Fibroblast of skin of right biceps (primary cell): ENCODE measurements around the gene ACSS1.
A peak's percentile ranks its signal among the peaks of the same experiment; 100 is the strongest.

Source experiments
- DNase-seq: peaks from one replicate; pipeline ENCODE4 v3.0.0-alpha.2; 2013

Gene ACSS1

DNA sequence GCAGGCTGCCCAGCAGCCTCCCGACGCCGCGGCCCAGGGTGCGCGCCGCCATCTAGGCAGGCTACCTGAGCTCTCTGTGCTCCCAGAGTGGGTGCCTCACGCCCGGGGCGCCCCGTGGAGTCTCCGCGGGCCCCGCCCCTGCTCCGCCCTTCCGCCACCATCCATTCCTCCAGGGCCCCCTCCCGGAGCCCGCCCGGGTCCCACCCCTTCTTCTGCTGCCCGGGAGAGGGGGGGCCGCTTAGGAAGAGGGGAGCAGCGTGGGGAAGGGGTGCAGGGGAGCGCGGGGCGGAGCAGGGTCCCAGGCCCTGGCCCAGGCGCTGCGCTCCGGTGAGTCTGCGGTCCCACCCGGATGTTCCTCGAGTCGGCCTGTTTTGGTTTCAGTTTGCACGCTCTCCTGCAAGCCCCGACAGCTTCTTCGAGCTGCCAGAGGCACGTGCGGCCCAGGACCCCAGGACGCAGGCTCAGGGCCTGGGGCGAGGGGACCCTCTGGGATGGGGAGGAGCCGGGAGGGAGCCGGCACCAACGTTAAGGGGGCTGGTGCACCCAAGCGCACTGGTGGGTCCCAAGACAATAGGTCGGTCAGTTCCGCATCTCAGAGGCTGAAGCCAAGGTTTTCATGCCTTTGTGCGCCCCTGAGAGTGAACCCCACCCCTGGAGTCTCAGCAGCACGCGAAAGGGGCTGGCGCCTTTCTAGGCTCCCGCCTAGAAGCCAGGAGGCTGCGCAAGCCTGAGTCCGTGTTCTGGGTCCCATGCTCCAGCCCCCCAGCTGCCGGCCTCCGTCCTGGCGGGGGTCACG lies at the start of gene ACSS1:
Gene ACSS1, minus strand, starts transcription at position 89 of the 796 bp plus-strand sequence. Its CDS starts 37 bp downstream, at position 52.
- DNase-seq = peak; percentile 53

DNA sequence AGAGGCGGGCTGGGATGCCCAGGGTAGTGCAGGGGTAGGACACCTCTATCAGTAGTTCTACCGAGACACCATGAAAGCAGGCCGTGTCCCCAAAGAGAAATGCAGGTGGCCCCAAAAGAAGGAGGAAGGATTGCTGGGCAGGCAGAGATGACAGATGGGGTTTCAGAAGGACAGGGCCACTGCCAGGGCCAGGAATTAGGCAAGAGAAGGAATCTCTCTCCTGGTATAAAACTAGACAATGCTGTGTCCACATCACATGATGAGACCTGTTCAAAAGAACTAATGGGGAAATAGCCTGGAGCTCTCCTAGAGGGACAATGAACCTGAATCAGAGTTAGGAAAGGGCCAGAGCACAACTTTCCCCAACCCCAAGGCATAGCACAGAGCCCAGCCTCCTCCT lies 45.6 kb upstream of the ACSS1 start:
- DNase-seq = no peak

DNA sequence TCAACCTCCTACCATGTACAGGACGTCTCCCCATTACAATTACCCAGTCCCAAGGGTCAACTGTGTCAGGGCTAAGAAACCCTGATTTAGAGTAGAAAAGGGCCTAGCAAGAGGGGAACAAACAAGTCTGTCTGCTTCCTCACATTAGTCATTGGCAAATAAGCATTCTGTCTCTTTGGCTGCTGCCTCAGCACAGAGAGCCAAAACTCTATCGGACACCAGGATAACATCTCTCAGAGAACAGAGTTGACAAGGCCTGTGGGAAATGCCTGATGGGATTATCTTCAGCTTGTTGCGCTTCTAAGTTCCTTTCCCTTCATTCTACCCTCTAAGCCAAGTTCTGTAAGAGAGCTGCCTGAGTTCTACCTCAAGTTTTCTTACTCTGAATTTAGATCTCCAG lies 43.0 kb upstream of the ACSS1 start:
- DNase-seq = no peak

DNA sequence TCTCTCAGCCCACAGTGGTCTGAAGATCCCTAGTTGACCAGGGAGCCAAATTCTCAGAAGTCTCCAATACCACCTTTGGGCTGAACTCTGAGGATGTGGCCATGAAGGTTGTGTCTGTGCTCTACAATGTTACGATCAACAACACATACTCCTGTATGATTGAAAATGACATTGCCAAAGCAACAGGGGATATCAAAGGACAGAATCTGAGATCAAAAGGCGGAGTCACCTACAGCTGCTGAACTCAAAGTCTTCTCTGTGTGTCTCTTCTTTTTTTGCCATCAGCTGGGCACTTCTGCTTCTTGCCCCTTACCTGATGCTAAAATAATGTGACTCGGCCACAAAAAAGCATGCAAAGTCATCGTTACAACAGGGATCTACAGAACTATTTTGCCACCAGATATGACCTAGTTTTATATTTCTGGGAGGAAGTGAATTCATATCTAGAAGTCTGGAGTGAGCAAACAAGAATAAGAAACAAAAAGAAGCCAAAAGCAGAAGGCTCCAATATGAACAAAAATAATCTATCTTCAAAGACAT lies 41.7 kb upstream of the ACSS1 start:
- no peak for DNase-seq

DNA sequence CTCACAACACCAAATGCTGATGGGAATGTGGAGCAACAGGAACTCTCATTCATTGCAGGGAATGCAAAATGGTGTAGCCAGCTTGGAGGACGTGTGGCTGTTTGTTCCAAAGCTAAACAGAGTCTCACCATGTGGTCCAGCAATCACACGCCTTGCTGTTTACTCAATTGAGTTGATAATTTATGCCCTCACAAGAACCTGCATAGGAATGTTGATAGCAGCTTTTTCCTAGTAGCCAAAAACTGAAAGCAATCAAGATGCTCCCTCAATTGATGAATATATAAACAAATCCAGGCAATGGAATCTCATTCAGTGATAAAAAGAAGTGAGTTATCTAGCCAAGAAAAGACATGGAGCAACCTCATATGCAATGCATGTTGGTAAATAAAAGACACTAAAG lies 39.6 kb upstream of the ACSS1 start:
- no peak for DNase-seq

DNA sequence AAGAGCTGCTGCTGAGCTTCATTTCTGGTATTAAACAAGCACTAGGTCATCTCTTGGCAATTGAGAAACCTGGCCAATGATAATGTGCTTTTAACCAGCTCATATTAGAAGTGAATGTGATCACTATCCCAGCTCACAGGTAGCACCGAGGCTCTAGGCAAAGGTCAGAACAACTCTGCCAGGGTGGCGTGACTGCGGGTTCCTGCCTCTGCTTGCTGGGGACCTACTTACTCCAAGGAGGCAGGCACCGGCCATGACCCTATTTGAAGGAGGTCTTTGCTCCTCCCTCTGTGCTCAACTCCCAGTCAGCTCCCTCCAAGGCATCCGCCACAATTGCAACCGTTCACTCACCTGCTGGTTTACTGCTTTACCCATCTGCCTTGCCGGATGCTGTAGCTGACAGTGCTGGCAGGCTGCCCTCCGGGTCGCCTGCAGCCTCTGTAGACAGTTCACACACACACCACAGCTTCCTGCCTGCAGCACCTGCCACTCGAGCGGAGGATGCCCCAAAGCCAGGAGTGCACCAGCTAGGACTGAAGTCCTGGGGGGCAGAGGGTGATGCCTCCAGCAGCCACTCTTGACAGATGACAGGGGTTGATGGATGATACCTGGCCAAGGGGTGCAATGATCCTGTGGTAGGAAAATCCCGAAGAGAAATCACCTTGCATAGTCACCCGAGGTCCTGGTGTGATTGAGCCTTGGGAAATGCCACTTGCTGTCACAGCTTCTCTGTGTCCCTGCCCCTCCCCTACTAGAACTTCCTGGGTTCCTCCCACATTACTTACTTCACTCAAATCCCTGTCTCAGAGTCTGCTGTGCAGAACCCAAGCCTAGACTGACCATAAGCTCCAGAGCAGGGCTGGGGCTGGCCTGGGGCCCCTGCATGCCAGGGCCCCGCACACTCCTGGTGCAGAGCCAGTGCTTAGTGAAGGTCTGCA lies 32.8 kb upstream of the ACSS1 start:
- no peak for DNase-seq

DNA sequence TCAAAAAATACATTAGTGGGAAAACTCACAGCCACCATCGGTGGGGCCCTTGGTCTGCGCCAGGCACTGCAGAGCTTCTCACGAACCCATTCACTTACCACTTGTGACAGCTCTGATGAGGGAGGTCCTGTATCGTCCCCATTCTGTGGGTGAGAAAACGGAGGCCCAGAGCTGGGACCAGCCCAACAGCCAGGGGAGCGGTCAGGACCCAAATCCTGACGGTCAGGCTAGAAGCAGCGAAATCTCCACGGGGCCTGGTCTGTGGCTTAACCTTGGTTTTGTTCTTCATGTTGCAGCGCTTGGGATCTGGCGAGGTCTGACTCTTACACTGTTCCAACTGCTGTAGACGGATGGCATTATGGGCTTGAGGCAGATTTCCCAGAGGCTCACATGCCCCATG lies 31.7 kb upstream of the ACSS1 start:
- DNase-seq = no peak

DNA sequence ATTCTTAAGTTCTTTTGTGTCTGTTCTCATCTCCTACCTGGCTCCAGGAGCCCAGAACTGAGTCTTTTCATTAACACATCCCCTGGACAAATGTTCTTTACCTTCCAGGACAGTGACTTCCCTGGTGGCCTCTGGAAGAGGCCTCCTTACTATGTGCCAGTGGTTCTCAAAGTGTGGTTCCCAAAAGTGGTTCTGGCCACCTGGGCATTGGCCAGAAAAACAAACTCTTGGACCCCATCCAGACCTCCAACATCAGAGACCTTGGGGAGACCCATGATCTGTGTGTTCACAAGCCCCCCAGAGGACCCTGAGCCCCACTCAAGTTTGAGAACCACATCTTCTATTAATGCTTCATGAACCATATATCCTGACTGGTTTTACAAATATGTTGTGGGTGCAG lies 31.2 kb upstream of the ACSS1 start:
- DNase-seq = no peak

DNA sequence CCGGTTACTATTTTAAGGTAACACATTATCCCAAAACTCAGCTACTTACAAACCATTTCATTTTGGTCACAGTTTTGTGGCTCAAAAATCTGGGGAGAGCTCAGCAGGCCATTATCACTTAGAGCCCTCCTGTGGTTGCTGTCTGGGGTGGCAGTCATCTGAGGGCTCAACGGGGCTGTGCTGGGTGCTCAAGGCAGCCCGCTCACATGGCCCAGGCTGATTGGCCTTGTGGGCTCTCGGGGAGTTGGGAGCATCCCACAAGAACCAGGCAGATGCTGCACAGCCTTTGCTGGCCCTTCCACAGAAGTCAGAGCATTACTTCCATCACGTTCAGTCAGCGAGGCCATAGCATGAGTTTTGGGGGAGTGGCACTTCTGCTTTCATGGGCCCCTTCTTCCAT lies 30.3 kb upstream of the ACSS1 start:
- DNase-seq = no peak

DNA sequence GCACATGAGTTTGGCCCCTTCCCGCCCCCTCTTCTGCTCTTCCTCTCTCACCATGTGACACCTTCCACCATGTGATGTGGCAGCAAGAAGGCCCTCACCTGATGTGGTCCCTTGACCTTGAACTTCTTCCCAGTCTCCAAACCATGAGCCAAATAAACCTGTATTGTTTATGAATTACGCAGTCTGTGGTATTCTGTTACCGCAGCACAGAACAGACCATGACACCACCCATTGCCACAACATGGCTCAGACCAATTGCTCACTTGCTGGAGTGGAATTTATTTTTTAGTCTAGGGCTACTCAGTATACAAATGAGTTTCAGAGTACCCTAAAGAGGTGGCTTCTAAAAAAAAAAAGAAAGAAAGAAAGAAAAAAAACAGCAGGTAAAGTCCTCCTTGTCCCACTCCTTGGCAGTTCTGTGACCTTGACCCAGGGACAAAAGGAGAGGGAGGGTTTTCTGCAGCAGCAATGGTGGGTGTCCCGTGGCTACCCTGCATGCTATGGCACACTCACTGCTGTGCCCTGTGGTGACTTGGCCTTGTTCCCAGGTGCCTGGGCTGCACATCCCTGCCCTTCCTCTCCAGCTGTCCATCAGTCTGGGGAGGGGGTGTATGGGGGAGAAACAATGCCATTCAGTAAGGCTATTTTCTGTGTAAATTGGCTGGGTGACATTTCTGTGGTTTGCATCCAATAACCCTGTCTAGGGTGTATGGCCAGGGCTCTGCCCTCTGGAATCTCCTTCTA lies 29.4 kb upstream of the ACSS1 start:
- DNase-seq = no peak

DNA sequence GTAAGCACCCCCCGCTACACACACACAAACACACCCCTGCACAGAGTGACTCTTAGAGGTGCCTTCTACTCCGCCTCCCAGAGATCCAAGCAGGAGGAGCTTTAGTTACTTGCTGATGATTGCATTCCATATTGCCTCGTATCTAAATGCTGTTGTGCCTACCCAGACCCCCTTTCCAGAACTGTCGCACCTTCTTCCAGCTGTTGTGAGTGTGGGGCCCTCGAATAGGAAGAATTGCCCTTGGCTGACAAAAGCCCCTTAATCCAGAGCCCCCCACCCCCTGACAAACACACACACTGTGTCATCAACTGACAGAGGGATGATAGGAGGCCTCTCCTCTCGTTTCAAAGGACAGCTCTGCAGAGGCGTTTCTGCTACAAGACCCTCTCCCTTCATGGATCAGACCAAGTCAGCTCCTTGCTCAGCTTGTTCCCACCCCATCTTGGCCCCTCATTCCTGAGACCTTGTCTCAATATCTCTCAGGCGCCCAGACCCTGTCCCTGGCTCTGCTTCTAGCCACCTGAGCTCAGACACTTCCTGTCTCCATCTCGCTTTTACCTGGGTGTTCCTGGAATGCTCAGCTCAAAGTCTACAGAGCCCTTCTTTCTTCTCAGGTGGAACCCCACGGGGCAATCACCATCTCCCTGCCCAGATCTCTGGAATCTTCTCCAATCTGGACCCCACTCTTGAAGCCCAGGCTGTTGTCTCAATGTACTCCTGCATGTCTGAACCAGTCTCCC lies 28.0 kb upstream of the ACSS1 start:
- DNase-seq = no peak

DNA sequence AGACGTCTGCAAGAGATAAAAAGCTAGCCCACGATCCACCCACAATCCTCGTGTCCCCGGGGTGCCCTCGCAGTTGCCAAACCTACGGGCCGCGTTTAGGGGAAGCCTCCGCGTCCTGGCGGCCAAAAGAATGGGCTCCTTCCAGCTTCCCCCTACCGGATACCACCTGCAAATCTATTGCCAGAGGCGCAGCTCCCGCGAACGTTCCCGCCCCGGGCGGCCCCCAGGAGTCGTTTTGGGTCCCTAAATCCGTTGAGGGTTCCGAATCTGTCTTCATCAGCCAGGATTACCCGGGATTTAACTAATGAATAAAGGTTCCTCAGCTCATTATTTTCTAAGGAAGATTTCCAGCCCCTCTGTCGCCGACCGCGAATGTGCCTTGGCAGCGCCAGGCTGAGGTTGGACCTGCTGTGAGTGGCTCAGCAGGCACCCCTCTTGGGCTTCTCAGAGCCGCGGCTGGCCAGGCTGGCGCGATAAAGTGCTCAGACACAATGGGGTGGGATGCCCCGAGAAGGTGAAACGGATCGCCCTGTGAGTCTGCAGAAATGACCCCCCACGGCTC lies 26.8 kb upstream of the ACSS1 start:
- DNase-seq = no peak

DNA sequence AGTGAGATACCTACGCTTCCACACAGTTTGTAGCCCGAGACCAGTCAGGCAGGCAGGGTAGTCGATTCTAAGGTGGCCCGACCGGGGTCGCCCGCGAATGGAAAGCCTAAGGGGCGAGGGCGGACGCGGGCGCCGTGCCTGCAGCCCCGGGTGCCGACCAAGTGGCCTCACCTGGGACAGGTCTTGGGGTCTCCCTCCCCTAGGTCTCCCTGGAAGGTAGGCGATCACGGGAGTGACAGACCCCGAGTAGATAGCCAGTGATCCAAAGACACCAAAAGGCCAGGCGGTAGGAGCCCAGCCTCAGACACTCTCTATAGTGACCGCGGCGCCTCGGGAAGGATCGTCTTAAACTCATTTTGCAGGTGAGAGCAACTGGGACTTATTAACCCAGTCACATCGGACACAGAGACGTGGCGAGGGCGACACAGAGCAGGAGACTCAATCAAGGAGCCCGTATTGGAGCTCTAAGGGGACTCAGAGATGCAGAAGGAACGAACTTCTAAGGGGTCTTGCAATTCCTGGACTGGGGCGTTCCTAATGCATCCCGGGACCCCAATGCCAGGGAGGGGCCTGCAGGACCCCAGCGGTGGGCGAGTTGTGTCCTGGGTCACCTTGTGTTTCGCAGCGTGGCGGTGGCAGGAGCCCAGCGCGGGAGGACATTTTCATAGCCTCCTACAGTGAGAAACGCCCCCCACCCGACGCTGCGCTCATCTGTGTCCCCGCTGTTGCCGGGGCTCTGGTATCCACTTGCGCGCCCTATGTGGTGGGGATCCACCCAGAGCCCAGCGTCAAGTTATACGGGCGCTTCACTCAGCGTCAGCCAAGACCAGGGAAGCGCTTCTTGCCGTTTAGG lies 26.1 kb upstream of the ACSS1 start:
- DNase-seq = no peak

DNA sequence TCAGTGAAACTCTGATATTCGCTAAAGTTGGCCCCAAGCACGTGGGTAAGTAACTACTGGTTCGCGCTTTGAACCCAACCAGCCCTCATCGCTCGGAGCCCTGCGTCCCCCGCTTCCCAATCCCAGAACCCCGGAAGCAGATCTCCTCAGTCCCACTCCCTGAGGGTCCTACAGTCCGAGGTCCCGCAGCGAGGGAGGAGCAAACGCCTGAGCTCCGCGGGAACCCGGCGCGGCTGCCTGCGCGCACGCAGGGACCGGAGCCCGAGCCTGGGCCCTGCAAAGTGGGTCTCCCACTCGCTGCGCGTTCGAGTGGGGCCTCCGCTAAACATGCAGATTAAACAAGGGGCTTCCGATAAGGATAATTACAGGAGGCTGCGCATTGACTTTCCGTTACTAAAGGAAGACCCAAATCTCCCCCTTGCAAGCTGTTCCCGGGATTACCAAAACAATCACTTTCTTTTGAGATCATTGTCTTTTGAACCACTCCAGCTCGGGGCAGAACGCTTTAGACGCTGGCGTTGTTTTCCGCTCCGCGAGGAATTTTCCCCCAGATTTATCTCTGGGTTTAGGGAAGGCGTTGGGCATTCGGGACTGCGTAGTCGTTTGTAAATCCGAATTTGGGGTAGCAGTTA lies 25.3 kb upstream of the ACSS1 start:
- DNase-seq = no peak

DNA sequence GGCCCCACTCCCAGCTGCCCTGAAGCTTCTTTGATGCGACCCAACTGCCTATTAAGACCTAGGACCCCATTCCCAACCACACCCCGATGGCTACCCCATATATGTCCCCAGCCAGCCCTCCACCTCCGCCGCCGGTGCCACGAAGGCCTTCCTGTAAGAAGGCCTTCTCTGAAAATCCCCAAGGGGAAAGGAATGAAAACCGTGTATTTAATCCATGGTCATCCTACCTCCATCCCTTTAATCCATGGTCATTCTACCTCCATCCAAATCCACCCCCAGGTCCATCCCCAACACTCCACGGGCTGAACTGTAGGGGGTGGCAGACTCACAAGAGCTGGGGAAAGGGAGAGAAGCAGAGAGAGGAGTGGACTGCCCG lies 24.5 kb upstream of the ACSS1 start:
- DNase-seq = no peak

DNA sequence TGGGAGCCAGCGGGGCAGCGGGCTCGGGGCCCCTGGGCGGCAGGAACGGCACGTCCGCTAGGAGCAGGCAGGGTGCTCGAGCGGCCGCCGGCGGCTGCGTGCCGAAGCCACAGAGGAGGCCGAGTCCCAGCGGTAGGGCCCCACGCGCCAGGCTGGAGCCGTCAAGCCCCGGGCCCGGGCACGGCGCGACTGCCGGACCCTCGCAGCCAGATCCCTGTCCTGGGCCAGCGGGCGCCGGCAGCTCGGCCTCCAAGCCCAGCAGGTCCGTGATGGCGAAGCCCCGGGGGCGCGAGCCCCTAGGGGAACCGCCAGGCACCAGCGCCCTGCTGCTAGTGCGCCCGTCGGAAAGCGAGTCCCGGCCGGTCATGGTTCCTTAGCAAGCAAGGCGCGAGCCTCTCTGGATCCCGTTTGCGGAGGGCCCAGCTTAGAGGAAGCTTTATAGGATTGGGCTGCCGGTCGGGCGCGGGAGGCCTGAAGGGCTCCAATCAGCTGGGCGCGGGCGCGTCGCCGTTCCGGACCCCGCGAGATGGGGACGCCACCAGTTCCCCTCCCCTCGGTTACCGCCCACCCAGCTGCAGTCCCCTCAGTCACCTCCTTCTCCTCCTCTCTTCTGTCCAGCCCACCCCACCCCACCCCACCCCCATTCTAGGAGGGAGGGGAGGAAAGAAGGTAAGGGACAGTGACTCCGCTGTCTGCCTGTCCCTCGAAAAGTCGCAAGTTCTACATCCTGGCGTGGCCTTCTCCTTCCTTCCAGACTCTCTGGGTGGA lies 24.0 kb upstream of the ACSS1 start, which contains the start of gene VSX1:
Gene VSX1, minus strand, starts transcription at position 412 of the 768 bp plus-strand sequence. Its CDS starts 45 bp downstream, at position 367.
- DNase-seq = no peak

DNA sequence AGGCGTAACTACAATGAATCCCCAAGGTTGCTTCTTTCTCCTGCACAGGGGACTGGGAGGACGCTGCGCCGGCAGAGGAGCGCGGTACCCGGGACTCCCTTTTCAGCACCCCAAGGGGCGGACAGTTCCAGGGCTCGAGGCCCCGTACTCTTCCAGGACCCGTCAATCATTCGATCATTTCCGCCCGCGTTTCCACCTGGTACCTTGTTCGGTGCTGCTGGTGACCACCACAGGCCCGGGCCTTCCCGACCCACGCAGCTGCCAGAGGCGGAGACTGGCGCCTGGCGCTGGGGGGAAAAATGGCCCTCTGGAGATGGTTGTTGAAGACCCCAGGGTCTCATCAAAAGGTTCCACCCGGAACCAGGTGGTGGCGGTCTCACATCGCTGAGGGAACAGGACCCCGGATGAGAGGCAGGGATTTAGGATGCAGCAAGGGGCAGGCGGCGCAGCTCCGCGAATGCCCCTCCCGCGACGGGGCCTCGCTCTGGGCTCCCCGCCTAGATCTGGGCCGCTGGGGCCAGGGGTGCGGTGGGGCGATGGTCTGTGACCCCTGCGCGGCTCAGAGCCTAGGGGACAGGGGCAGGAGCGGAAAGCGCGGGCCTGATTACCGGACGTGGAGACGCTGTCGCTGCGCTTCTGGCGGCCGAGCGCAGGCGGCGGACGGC lies 23.3 kb upstream of the ACSS1 start:
- peak; percentile 25 for DNase-seq

DNA sequence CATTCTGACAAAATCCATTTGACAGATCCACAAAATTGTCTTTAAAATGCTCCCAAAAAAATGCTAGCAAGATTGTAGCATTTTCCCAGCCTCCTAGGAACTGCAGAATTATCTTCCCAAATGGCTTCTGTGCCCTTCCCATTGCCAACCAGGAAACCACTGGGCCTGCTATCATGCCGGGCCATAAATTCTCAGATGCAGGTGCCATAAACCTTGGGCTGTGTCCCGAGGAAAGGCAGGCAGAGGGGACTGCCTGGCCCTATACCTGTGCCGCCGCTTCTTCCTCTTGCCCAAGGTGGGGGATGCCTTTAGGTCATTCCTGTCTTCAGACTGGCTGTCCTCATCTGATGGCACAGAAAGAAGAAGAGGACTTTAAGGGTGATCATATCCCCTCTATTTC lies 21.2 kb upstream of the ACSS1 start:
- no peak for DNase-seq

DNA sequence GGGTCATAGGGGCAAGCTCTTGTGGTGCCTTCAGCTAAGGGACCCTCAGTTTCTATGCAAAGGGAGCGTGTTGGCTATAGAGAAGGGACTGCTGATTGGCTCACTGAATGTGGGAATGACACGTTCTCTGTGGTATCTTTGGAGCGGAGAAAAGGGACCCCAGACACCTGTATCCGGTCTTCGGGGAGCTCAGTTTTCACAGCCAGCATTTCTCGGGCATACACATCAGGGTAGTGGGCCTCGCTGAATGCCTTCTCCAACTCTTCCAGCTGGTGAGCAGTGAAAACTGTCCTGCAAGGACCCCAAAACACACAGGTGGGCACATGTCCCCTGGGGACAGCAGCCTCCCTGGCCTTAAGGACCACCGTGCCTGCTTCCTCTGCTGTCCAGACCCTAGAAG lies 20.7 kb upstream of the ACSS1 start:
- DNase-seq = no peak
